IPS-15b (cell line): ENCODE data around the gene CCT5.
"Not testable (repeated sequence)": the region's sequence is repeated elsewhere in the genome, so short reads cannot be mapped to it uniquely, and the experiment has no call there.

Experiments
- H3K27me3 ChIP-seq: one replicate; pipeline ENCODE4 v1.6.1; 2013; ENCODE audit warnings: low read length; ENCODE audit not compliant: control insufficient read depth, insufficient read depth
- H3K36me3 ChIP-seq: one replicate; pipeline ENCODE4 v1.6.1; 2013; ENCODE audit warnings: low read length; ENCODE audit not compliant: control insufficient read depth, insufficient read depth
- H3K4me1 ChIP-seq: one replicate; pipeline ENCODE4 v1.6.1; 2013; ENCODE audit warnings: mild to moderate bottlenecking, low read length; ENCODE audit not compliant: control insufficient read depth, insufficient read depth
- H3K4me3 ChIP-seq: one replicate; pipeline ENCODE4 v1.5.1; 2013; ENCODE audit warnings: low read depth, low read length
- H3K9ac ChIP-seq: one replicate; pipeline ENCODE4 v1.6.1; 2013; ENCODE audit warnings: low read depth, mild to moderate bottlenecking, low read length
- H3K9me3 ChIP-seq: one replicate; pipeline ENCODE4 v1.6.1; 2013; ENCODE audit warnings: mild to moderate bottlenecking, low read length; ENCODE audit not compliant: control insufficient read depth, insufficient read depth

CCT5 gene

GRCh38 chr5:10222326-10222725 is 27.8 kb upstream of the CCT5 start:
- no peaks in the 10 kb centered on the region for H3K9me3 ChIP-seq
- no peak overlapping the region for H3K4me3 ChIP-seq
- no peaks in the 10 kb centered on the region for H3K36me3 ChIP-seq
- no peak overlapping the region for H3K9ac ChIP-seq
- H3K4me1 ChIP-seq: no peaks in the 10 kb centered on the region
- no peaks in the 10 kb centered on the region for H3K27me3 ChIP-seq

GRCh38 chr5:10227379-10227778 is 22.7 kb upstream of the CCT5 start:
- no peaks in the 10 kb centered on the region for H3K27me3 ChIP-seq
- H3K9me3 ChIP-seq: no peaks in the 10 kb centered on the region
- no peak overlapping the region for H3K4me3 ChIP-seq
- no peak overlapping the region for H3K9ac ChIP-seq
- no peaks in the 10 kb centered on the region for H3K4me1 ChIP-seq
- no peaks in the 10 kb centered on the region for H3K36me3 ChIP-seq

- Histone ChIP-seq H3K36me3 (no peaks in the 10 kb centered on the region), H3K4me1 (no peaks in the 10 kb centered on the region), H3K4me3 (no peak overlapping the region), H3K9me3 (no peaks in the 10 kb centered on the region), H3K9ac (no peak overlapping the region), H3K27me3 (no peaks in the 10 kb centered on the region)
Measured at GRCh38 chr5:10228288-10228687, 21.8 kb upstream of the CCT5 start.

- Histone ChIP-seq H3K27me3 (no peaks in the 10 kb centered on the region), H3K9me3 (no peaks in the 10 kb centered on the region), H3K4me1 (no peaks in the 10 kb centered on the region), H3K36me3 (no peaks in the 10 kb centered on the region), H3K9ac (no peak overlapping the region), H3K4me3 (no peak overlapping the region)
Measured at GRCh38 chr5:10229306-10230048, 20.6 kb upstream of the CCT5 start.

GRCh38 chr5:10232386-10232785 is 17.7 kb upstream of the CCT5 start:
- Histone ChIP-seq H3K9ac (no peak overlapping the region), H3K27me3 (no peaks in the 10 kb centered on the region), H3K9me3 (no peaks in the 10 kb centered on the region), H3K4me1 (no peaks in the 10 kb centered on the region), H3K4me3 (no peak overlapping the region), H3K36me3 (no peaks in the 10 kb centered on the region)

GRCh38 chr5:10233011-10233410 is 17.1 kb upstream of the CCT5 start:
- Histone ChIP-seq H3K36me3 (no peaks in the 10 kb centered on the region), H3K9me3 (no peaks in the 10 kb centered on the region), H3K27me3 (no peaks in the 10 kb centered on the region), H3K9ac (no peak overlapping the region), H3K4me3 (no peak overlapping the region), H3K4me1 (no peaks in the 10 kb centered on the region)

- Histone ChIP-seq H3K36me3 (no peaks in the 10 kb centered on the region), H3K4me1 (no peaks in the 10 kb centered on the region), H3K4me3 (no peak overlapping the region), H3K9me3 (no peaks in the 10 kb centered on the region), H3K27me3 (no peaks in the 10 kb centered on the region), H3K9ac (no peak overlapping the region)
Measured at GRCh38 chr5:10233505-10233904, 16.6 kb upstream of the CCT5 start.

- no peaks in the 10 kb centered on the region for H3K4me1 ChIP-seq
- no peaks in the 10 kb centered on the region for H3K36me3 ChIP-seq
- H3K9me3 ChIP-seq: no peaks in the 10 kb centered on the region
- H3K9ac ChIP-seq: no peak overlapping the region
- H3K4me3 ChIP-seq: no peak overlapping the region
- H3K27me3 ChIP-seq: no peaks in the 10 kb centered on the region
Measured at GRCh38 chr5:10235350-10235749, 14.7 kb upstream of the CCT5 start.

GRCh38 chr5:10243660-10244240 is 6.3 kb upstream of the CCT5 start:
- no peaks in the 10 kb centered on the region for H3K36me3 ChIP-seq
- H3K27me3 ChIP-seq: no peaks in the 10 kb centered on the region
- H3K4me1 ChIP-seq: peaks cover 3% of the 10 kb centered on the region
- no peaks in the 10 kb centered on the region for H3K9me3 ChIP-seq
- no peak overlapping the region for H3K4me3 ChIP-seq
- H3K9ac ChIP-seq: no peak overlapping the region

GRCh38 chr5:10244342-10244944 is 5.6 kb upstream of the CCT5 start:
- peaks cover 3% of the 10 kb centered on the region for H3K4me1 ChIP-seq
- no peak overlapping the region for H3K9ac ChIP-seq
- H3K27me3 ChIP-seq: no peaks in the 10 kb centered on the region
- no peaks in the 10 kb centered on the region for H3K36me3 ChIP-seq
- H3K4me3 ChIP-seq: no peak overlapping the region
- H3K9me3 ChIP-seq: no peaks in the 10 kb centered on the region

GRCh38 chr5:10246761-10247160 is 3.3 kb upstream of the CCT5 start:
- Histone ChIP-seq H3K4me1 (peaks cover 6% of the 10 kb centered on the region), H3K27me3 (no peaks in the 10 kb centered on the region), H3K4me3 (no peak overlapping the region), H3K9ac (no peak overlapping the region), H3K9me3 (no peaks in the 10 kb centered on the region), H3K36me3 (no peaks in the 10 kb centered on the region)

GRCh38 chr5:10247217-10247616 is 2.9 kb upstream of the CCT5 start:
- not testable (repeated sequence) for H3K4me3 ChIP-seq, H3K9ac ChIP-seq, H3K36me3 ChIP-seq, H3K27me3 ChIP-seq, H3K9me3 ChIP-seq
- H3K4me1 ChIP-seq: peaks cover 10% of the 10 kb centered on the region
